Measurements from ENCODE around the gene KCNH8. TPM values are rescaled to one million over a fixed set of nuclear protein-coding genes. Genes with fewer than 3 reads are reported as not detected.

Gene KCNH8
- total RNA-seq, 1 donor from 2014 or later = 2.3 TPM

- H3K4me2 ChIP-seq = no peak overlapping the region
- H3K4me1 Mint-ChIP-seq = no peaks in the 10 kb centered on the region
- no peak overlapping the region for H2AFZ ChIP-seq (replicated peaks)
- H3K4me3 ChIP-seq = no peak overlapping the region
- H3K27ac ChIP-seq = no peak overlapping the region
- no peaks in the 10 kb centered on the region for H3K9me3 Mint-ChIP-seq
- no peaks in the 10 kb centered on the region for H3F3A ChIP-seq (ENCODE audit: low read depth)
- no peaks in the 10 kb centered on the region for H3K36me3 ChIP-seq
- TF ChIP-seq EZH2phosphoT487 (IDR thresholded peaks at IDR 0.05) (no peak), EZH2 (IDR thresholded peaks at IDR 0.05) (no peak), CTCF (IDR thresholded peaks at IDR 0.05) (no peak)
- H3K4me1 ChIP-seq = no peaks in the 10 kb centered on the region
- H3K27me3 Mint-ChIP-seq (ENCODE audit: insufficient read depth, low read depth) = no peaks in the 10 kb centered on the region
- no peak overlapping the region for H3K27ac Mint-ChIP-seq
- no peak overlapping the region for H3K9ac ChIP-seq
- no peaks in the 10 kb centered on the region for H3K9me3 ChIP-seq (ENCODE audit: low read depth)
- H4K20me1 ChIP-seq (ENCODE audit: low read depth) = no peaks in the 10 kb centered on the region
- DNase-seq (ENCODE audit: low spot score) = no peak
- H3K4me3 Mint-ChIP-seq = no peak overlapping the region
- no peaks in the 10 kb centered on the region for H3K27me3 ChIP-seq
- no peaks in the 10 kb centered on the region for H3K36me3 Mint-ChIP-seq
- H3K79me2 ChIP-seq (ENCODE audit: low read depth) = no peaks in the 10 kb centered on the region
Measured at GRCh38 chr3:19220311-19220710, 72.0 kb downstream of the KCNH8 start.

GRCh38 chr3:19221081-19221480 is 72.8 kb downstream of the KCNH8 start:
- TF ChIP-seq CTCF (IDR thresholded peaks at IDR 0.05) (no peak), EZH2phosphoT487 (IDR thresholded peaks at IDR 0.05) (no peak), EZH2 (IDR thresholded peaks at IDR 0.05) (no peak)
- no peak overlapping the region for H3K4me2 ChIP-seq
- Mint-ChIP-seq H3K27ac (no peak overlapping the region), H3K27me3 (ENCODE audit: insufficient read depth, low read depth) (no peaks in the 10 kb centered on the region), H3K4me1 (peaks cover under 1% of the 10 kb centered on the region), H3K9me3 (no peaks in the 10 kb centered on the region), H3K4me3 (no peak overlapping the region), H3K36me3 (no peaks in the 10 kb centered on the region)
- no peak overlapping the region for H3K4me3 ChIP-seq
- H3F3A ChIP-seq (ENCODE audit: low read depth) = no peaks in the 10 kb centered on the region
- no peak overlapping the region for H3K27ac ChIP-seq
- DNase-seq (ENCODE audit: low spot score) = no peak
- no peaks in the 10 kb centered on the region for H3K27me3 ChIP-seq
- no peak overlapping the region for H3K9ac ChIP-seq
- no peaks in the 10 kb centered on the region for H3K79me2 ChIP-seq (ENCODE audit: low read depth)
- H3K4me1 ChIP-seq = peaks cover under 1% of the 10 kb centered on the region
- no peaks in the 10 kb centered on the region for H4K20me1 ChIP-seq (ENCODE audit: low read depth)
- H3K9me3 ChIP-seq (ENCODE audit: low read depth) = no peaks in the 10 kb centered on the region
- no peaks in the 10 kb centered on the region for H3K36me3 ChIP-seq
- no peak overlapping the region for H2AFZ ChIP-seq (replicated peaks)

GRCh38 chr3:19226479-19226878 is 78.2 kb downstream of the KCNH8 start:
- Histone ChIP-seq H3K4me2 (peak overlapping the region; percentile 37), H3K9ac (no peak overlapping the region), H3K79me2 (ENCODE audit: low read depth) (no peaks in the 10 kb centered on the region), H3K4me3 (no peak overlapping the region), H3K27me3 (no peaks in the 10 kb centered on the region), H3F3A (ENCODE audit: low read depth) (no peaks in the 10 kb centered on the region), H2AFZ (replicated peaks) (no peak overlapping the region), H3K27ac (no peak overlapping the region), H4K20me1 (ENCODE audit: low read depth) (no peaks in the 10 kb centered on the region), H3K9me3 (ENCODE audit: low read depth) (no peaks in the 10 kb centered on the region), H3K36me3 (no peaks in the 10 kb centered on the region), H3K4me1 (peaks cover 8% of the 10 kb centered on the region)
- Mint-ChIP-seq H3K4me3 (no peak overlapping the region), H3K4me1 (peaks cover 12% of the 10 kb centered on the region), H3K36me3 (no peaks in the 10 kb centered on the region), H3K27ac (no peak overlapping the region), H3K9me3 (no peaks in the 10 kb centered on the region), H3K27me3 (ENCODE audit: insufficient read depth, low read depth) (no peaks in the 10 kb centered on the region)
- DNase-seq (ENCODE audit: low spot score) = peak; percentile 24
- no peak for TF ChIP-seq CTCF (IDR thresholded peaks at IDR 0.05)

- Mint-ChIP-seq H3K4me3 (no peak overlapping the region), H3K27me3 (ENCODE audit: insufficient read depth, low read depth) (no peaks in the 10 kb centered on the region), H3K27ac (no peak overlapping the region), H3K36me3 (no peaks in the 10 kb centered on the region), H3K9me3 (no peaks in the 10 kb centered on the region), H3K4me1 (peaks cover 12% of the 10 kb centered on the region)
- Histone ChIP-seq H3K27me3 (no peaks in the 10 kb centered on the region), H3F3A (ENCODE audit: low read depth) (no peaks in the 10 kb centered on the region), H4K20me1 (ENCODE audit: low read depth) (no peaks in the 10 kb centered on the region), H3K79me2 (ENCODE audit: low read depth) (no peaks in the 10 kb centered on the region), H3K4me2 (no peak overlapping the region), H3K9me3 (ENCODE audit: low read depth) (no peaks in the 10 kb centered on the region), H3K27ac (no peak overlapping the region), H3K36me3 (no peaks in the 10 kb centered on the region), H2AFZ (replicated peaks) (no peak overlapping the region), H3K4me1 (peaks cover 8% of the 10 kb centered on the region), H3K9ac (no peak overlapping the region), H3K4me3 (no peak overlapping the region)
- no peak for DNase-seq (ENCODE audit: low spot score)
- no peak for TF ChIP-seq EZH2phosphoT487 (IDR thresholded peaks at IDR 0.05)
- TF ChIP-seq EZH2 (IDR thresholded peaks at IDR 0.05) = no peak
- TF ChIP-seq CTCF (IDR thresholded peaks at IDR 0.05) = no peak
Measured at GRCh38 chr3:19228167-19228566, 79.9 kb downstream of the KCNH8 start.
